NCI-H2171 (cell line): Measurements from ENCODE around the gene USP22.
"Not testable (repeated sequence)": the region's sequence is repeated elsewhere in the genome, so short reads cannot be mapped to it uniquely, and the experiment has no call there.

Experiments
- DNase-seq: peaks from one replicate; lab custom pipeline; 2025; lab: John Stamatoyannopoulos, UW

Gene USP22

DNA sequence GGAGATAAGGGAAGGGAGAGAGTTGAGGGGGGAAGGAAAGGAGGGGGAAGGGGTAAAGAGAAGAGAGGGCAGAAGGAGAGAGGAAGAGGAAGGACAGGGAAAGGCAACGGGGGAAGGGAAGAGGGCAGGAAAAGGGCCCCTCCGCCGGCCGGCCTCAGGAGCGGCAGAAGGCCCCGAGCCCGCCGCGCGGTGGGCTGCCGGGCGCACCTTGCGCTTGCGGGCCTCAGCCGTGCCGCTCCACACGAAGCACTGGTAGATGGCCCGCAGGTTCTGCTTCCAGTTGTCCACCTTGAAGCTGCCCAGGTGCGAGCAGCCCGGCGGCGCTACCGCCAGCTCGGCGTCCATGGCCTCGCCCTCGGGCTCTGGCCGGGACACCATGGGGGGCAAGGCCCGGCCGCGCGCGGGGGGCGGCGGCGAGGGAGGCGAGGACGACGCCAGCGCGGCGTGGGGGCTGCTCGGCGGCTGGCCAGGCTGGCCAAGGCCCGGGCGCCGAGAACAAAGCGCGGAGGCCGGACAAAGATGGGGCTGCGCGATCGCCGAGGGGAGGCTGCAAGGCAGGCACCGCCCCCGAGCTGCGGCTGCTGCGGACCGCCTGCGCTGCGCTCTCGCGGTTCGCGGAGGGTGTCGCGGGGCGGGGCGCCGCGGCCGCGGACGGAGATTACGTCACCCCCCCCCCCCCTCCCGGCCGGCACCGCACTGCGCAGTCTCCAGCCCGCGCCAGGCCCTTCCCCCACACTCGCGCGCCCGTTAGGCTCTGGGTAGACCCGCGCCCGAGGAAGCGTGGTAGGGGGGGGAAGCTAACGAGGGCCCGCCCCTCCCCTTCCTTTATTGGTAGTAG, at the start of gene USP22:
Gene USP22 (minus strand): TSS at position 554 of the 838 bp plus-strand sequence. CDS start 176 bp downstream, at position 378.
- DNase-seq: no peak

DNA sequence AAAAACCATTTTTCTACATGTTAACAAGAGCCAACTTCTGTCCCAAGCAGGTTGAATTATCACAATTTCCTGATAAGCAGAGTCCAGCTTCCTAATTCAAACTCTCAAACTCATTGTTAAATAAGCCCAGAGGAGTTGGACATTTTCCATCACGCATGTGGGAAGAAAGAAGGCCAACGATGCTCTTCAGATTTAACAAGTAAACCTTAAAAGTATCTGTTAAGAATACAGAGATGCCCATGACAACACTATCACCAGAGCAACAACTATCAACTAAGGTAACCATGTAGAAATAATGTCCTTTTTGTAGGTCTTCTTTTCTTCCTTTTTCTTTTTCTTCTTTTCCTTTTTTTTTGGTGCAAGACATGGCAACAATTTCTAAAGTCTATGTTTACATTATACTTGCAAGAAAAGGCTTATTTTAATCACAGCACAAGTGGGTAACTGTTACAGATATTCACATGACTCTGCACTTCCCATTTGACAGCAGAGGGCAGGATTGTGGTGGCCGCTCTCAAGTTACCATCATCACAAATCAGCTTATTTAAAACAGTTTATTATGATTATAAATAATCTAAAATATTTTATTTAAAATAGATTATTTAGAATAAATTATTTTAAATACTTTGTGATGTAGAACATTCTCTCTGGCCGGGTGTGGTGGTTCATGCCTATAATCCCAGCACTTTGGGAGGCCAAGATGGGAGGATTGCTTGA, 48.2 kb upstream of the USP22 start:
- no peak for DNase-seq

DNA sequence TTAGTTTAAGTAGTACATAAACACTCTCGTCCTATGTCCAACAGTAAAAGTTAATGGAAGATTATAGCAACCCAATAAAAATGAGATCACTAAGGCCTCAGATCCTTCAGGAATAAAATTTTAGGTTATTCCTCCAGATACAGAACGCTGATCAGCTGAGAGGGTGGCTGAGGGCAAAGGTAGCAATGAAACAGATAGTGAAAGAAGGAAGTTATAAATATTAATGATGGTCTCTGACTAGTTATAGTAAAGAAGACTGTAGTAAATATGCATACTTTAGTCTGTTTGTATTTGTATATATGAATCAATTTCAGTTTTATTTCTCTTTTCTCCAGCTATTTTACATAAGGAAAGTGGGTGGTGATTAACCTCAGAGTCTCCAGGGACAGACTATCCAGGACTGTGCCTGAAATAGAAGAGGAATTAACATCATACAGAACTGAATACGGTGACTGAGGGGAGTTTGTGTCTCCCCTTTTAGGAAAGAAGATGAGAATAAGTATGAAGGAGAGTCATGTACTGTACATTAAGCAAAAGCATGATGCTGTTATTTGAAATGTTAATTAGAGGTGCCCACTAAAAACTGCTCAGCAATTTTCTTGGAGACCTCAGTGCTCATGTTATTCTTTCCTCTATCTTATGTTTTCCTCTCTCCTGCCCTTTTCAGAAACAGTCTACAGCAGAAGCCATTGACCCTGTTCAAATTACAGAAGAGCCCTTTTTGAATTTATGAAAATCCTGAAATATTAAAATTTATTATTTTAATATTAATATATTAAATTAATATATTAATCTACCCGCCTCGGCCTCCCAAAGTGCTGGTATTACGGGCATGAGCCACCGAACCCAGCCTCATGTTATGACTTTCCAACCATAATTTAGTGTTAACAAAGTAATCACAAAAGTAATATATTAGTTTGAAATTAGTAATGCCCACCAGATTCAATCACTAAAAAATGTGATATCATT, 47.4 kb upstream of the USP22 start:
- DNase-seq: no peak

DNA sequence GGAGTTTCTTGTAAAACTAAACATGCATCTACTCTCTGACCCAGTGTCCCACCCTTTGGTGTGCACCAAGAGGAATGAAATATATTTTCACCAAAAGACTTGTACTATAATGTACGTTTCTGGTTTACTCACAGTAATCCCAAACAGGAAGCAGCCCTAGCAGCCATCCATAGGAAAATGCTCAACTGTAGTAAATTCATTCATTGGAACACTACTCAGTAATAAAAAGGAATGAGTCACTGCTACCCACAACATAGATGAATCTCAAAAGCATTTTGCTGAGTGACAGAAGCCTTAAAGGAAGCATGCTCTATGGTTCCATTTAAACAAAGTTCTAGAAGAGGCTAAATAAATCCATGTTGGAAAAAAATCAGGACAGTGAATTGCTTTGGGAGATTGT, 46.3 kb upstream of the USP22 start:
- no peak for DNase-seq

DNA sequence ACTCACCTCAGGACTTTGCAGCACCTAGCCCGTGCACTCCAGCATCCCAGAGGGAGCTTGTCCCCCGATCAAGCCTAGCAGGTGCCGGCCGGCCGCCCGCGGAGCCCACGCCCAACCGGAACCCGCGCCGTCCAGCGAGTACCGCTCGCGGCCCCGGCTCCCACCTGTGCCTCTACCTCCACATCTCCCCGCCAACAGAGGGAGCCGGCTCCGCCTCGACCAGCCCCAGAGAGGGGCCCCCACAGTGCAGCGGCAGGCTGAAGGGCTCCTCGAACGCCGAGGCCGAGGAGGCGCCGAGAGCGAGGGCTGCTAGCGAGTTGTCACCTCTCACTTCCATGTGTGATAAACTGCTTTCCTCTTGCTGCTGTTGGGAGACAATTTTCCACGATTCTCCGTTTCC, 42.9 kb upstream of the USP22 start:
- no peak for DNase-seq

DNA sequence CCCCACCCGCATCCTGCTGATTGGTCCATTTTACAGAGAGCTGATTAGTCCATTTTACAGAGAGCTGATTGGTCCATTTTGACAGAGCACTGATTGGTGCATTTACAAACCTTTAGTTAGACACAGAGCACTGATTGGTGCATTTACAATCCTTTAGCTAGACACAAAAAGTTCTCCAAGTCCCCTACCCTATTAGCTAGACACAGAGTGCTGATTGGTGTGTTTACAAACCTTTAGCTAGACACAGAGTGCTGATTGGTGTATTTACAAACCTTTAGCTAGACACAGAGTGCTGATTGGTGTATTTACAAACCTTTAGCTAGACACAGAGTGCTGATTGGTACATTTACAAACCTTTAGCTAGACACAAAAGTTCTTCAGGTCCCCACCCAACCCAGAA, 42.5 kb upstream of the USP22 start:
- DNase-seq: not testable (repeated sequence)

DNA sequence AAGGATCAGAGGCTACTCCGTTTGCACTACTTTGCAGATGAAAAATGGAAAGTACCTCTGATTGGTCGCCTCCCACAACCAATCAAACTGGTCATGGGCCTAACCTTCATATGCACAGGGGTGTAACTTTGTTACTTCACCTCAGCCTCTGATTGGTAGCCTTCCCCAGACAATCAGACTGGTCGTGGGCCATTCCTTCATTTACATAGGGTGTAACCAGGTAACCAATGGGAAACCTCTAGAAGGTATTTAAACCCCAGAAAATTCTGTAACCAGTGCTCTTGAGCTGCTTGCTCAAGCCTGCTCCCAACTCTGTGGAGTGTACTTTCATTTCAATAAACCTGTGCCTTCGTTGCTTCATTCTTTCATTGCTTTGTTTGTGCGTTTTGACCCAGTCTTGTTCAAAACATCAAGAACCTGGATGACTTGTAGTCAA, 39.2 kb upstream of the USP22 start:
- DNase-seq: no peak

DNA sequence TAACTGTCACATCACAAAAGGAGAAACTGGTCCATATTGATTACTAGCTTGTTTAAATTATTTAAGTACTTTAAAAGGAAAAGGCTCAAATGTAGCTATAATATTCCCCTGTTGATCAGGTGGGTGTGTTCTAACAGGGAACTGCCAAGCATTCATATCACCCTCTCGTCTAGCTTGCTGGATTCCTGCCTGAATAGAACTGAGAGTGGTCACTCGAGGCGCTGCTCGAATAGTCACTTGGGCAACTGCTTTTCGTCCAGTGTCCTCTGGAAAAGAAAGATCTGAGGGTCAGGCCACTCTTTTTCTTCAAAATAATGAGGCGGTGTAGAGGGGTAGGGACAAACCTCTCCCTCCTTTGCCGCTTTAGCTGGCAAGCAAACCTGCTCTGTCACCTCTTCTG, 36.4 kb upstream of the USP22 start:
- DNase-seq: no peak

DNA sequence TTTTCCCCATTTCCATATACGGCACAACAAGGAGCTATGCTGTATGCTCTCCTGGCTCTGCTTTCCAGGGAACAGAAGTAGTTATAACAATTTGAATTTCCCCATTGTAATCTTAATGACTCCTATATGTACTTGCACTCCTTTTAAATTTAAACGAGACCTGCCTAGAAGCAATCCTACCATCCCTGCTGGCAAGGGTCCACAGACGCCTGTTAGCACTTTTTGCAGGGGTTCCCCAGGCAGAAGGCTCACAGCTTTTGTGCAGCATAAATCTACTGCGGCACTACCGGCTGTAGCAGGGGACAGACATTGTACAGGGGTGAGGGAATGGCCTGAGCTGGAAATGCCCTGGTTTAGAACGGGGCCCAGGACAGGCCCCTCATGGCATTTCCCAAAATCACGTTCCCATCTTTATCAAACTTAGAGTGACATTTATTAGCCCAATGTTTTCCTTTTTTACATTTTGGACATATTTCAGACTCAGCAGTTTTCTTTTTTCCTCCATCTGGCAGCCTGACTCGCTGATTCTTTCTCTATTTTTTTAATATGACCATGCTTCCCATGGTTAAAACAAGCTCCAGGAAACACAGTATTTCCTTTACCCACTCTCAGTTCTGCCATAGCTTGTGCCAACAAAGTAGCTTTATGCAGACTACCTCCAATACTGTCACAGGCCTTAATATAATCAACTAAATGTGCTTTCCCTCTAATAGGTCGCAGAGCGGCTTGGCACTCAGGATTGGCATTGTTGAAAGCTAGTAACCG, 35.4 kb upstream of the USP22 start:
- DNase-seq: no peak

DNA sequence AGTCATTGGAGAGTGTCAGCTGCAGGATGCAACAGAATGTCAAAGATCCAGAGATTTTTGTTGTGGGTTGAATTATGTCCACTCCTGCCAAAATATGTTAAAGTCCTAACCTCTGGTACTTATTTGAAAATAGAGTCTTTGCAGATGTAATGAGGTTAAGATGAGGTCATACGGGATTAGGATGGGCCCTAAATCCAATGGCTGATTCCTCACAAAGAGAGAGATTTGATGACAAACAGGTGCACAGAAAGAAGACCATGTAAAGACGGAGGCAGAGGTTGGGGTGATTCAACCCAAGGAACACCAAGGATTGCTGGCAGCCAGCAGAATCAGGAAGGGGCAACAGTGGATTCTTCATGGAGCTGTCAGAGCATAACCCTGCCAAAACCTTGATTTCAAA, 34.5 kb upstream of the USP22 start:
- DNase-seq: no peak

DNA sequence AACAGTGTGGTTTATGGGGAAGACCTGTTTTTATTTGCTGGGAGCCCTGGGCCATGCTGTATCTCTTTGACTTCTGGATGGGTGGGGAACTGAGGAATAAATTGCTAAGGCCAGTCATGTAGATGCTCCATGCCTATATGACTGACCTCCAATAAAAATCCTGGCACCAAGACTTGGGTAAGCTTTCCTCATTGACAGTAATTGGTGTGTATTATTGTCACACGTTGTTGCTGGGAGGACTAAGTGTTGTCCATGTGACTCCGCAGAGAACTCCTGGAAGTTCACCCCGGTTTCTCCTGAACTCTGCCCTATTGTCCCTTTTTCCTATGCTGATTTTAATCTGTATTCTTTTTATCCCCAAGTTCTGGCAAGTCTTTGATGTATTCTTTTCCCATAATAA, 33.4 kb upstream of the USP22 start:
- DNase-seq: no peak

DNA sequence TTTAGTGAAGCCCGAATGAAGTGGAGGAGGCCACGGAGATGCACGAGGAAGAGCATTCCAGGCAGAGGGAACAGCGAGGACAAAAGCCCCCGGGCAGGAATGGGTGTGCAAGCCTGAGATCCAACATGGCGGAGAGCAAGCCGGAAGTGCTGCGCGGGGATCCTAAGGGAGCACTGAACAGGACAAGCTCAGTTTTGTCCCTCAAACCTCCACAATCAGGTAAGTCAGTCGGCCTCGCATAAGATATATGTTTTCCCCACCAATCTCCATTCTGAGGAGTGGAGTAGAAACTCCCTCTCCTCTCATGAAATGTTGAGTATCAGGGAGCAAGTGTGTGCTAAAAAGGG, 32.9 kb upstream of the USP22 start:
- no peak for DNase-seq

DNA sequence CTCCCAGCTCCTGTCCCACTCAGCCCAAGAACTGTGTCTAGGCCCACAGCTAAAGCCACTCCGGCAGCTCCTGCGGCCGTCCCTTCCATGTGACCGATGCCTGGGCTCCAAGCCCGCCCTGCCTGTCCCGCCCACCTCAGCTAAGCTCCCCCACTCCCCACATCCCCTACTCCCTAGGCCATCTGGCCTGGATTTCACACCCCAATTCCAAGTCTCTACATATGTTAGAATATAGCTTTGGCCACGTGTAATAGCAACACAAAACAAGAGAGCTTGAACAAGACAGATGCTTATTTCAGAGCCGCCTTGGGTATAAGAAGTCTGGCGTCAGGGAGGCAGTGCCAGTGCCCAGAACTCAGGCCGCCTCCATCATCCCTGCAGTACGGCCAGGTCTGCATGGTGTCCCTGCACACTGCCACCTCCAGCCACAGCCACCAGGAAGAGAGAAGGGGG, 30.0 kb upstream of the USP22 start:
- DNase-seq: no peak

DNA sequence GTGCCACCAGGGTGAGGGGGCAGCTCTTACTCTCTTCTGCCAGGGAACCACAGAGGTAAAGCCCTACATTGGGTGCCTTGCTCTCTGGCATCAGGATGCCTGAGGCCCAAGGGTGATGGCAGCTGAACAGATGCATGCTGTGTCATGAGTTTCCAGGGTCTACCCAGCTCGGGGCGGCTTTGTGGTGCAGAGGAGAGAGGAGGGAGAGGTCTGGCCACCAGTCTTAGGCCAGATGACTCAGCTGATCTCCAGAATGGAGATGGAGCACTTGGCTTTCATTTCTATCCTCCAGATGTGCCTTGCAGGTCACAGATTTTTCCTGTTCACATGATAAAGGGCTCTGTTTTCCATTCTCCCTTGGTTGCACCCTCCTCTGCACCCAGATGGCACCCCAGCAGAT, 23.6 kb upstream of the USP22 start:
- DNase-seq: no peak

DNA sequence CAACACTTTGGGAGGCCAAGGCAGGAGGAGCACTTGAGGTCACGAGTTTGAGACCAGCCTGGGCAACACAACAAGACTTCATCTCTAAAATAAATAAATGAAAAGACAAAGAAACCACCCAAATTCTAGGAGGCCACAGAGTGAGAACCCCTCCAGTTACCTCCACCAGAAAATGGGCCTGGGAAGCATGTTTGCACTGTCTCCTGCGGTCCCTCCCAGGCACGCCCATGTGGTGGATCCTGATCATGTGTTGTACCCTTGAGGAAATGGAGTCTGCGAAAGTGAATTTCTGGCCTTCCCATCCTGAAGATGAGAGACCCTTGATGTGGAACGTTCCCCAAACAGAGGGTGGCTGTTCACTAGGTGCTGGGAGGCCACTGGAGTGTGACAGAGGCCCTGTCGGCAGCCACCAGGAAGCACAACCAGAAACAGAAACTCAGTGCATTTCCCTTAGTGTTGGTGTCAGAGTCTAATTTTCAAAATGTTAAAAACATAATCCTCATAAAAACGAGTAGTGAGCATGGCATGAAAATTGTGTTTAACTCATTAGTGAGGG, 19.2 kb upstream of the USP22 start:
- no peak for DNase-seq

DNA sequence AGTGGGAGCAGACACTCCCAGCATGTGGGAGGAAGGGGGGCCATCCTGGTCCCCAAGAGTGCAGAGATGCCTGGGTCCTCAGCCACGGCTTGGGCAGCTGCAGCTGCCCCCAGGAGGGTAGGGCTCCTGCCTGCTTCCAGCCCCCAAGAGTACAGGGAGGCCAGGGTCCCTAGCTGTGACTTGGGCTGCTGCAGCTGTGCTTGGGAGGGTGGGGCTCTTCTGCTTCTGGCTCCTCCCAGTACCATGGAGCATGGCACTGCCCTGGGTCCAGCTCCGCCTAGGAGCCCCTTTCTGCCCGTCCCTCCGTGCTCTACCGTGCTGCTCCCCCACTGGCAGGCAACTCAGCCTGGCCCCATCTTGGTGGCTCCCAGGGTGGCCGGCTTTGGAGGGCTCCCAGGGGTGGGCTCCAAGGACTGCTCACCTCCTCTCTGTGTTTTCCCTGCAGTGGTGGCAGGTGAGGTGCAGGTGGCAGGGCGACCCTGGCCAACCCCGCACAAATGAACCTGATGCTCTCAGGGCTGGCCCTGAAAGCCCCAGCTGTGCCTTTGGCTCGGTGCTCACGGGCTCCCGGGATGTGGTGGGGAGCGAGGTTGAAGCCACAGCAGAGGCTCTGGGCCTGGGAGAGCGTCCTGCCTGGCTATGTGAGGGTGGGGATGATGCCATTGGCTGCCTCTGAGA, 18.5 kb upstream of the USP22 start:
- no peak for DNase-seq

DNA sequence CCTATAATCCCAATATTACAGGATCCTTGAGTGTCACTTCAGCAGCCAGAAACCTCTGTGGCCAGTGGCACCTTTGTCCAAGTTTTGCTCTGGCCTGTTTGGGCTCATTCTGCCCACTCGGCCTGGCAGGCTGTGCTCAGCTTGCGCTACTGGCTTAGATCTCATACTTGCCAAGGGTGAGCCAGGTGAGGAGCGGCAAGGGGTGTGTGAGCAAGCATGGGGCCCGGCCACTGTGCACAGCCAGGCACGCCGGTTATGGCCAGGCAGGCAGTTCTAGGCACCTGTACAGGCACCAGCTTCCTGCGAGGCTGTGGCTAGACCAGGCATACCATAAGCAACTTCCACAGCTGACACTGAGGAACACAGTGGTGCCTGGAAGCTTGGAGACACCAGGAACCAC, 16.9 kb upstream of the USP22 start:
- DNase-seq: no peak

DNA sequence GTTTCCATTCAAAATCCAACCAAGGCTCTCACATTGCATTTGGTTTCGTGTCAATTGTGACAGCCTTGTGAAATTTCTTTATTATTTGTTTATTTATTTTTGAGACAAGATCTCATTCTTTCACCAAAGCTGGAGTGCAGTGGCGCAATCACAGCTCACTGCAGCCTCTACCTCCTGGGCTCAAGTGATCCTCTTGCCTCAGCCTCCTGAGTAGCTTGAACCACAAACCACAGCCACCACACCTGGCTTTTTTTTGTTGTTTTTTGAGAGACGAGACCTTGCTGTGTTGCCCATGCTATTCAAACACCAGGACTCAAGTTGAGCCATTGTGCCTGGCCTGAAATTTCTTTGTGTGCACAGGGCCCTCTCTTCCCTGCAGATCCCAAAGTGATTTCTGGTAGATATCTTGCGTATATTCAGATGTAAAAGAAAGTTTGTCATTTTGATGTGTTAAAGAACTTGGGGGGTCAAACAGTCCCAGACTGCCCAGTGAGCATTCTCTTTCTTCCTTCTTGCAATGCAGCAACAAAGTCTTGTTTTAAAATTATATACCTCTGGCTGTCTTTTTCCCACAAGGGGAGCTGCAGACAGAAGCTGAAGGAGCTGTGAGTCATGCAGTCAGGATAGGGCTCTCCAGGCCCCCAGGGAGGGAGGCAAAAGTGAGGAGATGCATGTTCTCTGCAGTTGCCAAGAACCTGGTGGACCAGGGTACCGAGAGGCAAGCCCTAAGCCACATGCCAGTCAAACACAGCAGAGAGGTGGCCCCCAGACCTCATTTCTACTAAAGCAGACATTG, 15.5 kb upstream of the USP22 start:
- DNase-seq: no peak

DNA sequence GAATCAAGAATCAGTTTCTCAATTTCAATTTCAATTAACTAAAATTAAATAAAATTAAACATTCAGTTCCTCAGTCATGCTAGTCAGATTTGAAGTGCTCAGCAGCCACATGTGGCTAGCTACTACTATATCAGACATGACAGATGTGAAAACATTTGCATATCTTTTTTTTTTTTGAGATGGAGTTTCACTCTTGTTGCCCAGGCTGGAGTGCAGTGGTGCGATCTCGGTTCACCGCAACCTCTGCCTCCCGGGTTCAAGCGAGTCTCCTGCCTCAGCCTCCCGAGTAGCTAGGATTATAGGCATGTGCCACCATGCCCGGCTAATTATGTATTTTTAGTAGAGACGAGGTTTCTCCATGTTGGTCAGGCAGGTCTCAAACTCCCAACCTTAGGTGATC, 10.2 kb upstream of the USP22 start:
- not testable (repeated sequence) for DNase-seq

DNA sequence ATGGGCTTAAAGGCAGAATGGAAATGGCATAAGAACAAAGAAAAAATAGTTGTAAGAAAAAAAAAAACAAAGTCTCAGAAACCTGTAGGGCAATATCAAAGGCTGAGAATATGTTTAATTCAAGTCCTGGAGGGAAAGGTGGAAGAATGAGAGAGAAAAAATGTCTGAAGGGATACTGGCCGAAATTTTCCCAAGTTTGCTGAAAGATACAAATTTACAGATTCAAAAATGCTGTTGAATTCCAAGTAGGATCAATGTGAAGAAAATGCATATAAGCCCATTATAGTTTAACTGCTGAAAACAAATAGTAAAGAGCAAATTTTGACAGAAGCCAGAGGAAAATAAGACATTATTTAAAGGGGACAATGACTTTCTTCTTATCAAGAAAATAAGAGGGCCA, 6.6 kb upstream of the USP22 start:
- DNase-seq: no peak
